ENCODE data around the gene STYXL2.

STYXL2 gene

DNA sequence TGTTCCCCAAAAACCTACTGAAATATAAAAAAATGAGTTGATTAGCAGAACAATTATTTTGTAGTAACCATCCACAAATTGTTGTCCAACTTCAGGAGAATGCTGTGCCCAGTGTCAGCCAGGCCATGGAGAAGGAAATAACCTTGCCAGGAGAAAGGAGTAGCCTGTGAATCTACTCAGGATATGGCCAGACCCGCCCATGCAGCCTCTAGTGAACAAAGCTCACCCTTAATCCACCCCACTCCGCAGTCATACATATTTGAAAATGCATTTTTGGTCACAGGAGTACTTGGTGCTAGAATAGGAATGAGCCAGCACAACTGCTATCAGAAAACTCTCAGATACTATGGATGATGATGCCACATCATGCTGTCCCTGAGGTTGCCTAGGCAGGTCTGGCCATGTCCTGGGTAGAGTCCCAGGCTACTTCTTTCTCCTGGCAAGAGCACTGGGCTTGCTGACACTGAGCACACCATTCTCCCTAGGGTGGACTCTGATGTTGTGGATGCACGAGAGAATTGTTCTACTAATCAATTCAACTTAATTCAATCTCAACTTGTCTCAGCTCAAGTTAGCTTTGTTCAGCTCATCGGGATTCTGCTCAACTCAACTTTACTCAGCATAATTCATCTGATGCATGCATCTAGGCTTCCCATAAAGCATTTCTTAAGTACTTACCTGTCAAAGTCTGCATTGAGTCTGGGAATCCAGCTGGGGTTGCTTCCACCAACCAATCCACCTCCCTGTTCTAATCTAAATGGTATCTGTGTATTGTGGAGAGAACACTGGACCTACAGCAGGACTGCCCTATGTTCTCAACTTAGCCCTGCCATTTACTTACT is 18.2 kb downstream of the STYXL2 start:
- H3K4me3 ChIP-seq (replicated peaks; ENCODE audit: low read depth, low read length): no peak overlapping the region
- TF ChIP-seq CTCF (IDR thresholded peaks at IDR 0.05; ENCODE audit: low read depth, low read length, missing control alignments): no peak
- no peak for DNase-seq (ENCODE audit: extremely low read depth, low read depth)

DNA sequence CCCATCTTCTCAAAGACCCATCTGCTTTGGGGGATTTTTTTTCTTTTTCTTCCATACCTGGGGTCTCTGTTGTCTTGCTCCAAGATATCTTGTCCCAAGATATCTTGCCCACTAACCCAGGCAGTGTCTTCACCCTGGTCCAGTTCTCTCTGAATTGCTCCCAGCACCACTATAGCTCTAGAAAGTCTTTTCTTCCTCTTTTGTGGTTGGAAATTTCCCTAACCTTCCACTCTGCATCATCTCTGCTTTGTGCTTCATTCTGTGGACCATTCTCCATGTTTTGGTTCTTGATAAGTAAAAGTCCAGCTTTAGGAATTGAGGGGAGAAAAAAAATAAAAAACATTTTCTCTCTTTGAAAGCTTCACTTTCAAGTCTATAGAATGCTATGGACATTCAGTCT is 20.9 kb downstream of the STYXL2 start:
- DNase-seq (ENCODE audit: extremely low read depth, low read depth): no peak
- no peak overlapping the region for H3K4me3 ChIP-seq (replicated peaks; ENCODE audit: low read depth, low read length)
- TF ChIP-seq CTCF (IDR thresholded peaks at IDR 0.05; ENCODE audit: low read depth, low read length, missing control alignments): no peak

DNA sequence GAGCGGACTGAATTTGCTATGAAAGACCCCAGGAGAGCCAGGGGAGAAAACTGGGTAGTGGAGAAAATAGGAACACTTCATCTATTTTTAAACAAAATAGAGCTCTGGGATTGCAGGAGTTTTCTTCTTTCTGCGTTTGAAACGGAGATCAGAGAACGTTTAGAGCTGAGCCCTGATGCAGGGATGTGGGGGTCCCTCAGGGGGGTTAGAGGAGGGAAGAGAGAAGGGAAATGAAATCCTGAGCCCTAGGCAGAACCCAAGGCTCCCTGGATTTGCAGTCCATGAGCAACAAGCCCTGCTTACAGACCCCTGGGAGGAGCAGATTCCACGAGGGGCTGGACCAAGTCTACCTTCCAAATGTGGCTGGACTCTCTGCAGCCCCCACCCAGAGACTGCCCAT is 21.8 kb downstream of the STYXL2 start:
- H3K4me3 ChIP-seq (replicated peaks; ENCODE audit: low read depth, low read length): no peak overlapping the region
- DNase-seq (ENCODE audit: extremely low read depth, low read depth): no peak
- no peak for TF ChIP-seq CTCF (IDR thresholded peaks at IDR 0.05; ENCODE audit: low read depth, low read length, missing control alignments)

DNA sequence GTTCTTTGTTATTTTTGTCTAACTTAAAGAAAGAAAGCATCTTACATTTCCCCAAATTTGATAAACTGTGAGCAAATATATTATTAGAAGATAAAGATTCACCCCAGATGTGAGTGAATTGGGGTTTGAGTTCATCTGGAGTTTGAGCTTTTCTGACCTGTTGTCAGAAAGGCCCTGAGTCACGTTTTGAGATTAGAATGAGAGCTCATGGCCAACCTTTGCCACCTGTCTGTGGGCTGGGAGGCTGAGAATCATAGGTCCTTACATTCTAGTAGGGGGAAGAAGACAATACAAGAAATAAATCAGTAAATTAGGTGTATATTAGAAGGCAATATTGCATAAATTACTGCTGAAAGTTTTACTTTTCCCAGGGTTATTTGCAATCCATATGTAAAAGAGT is 22.3 kb downstream of the STYXL2 start:
- TF ChIP-seq CTCF (IDR thresholded peaks at IDR 0.05; ENCODE audit: low read depth, low read length, missing control alignments): no peak
- DNase-seq (ENCODE audit: extremely low read depth, low read depth): no peak
- no peak overlapping the region for H3K4me3 ChIP-seq (replicated peaks; ENCODE audit: low read depth, low read length)

- DNase-seq (ENCODE audit: extremely low read depth, low read depth): no peak
- TF ChIP-seq CTCF (IDR thresholded peaks at IDR 0.05; ENCODE audit: low read depth, low read length, missing control alignments): no peak
- no peak overlapping the region for H3K4me3 ChIP-seq (replicated peaks; ENCODE audit: low read depth, low read length)
These were observed 23.4 kb downstream of the STYXL2 start for GRCh38 chr1:167117225-167117624.

DNA sequence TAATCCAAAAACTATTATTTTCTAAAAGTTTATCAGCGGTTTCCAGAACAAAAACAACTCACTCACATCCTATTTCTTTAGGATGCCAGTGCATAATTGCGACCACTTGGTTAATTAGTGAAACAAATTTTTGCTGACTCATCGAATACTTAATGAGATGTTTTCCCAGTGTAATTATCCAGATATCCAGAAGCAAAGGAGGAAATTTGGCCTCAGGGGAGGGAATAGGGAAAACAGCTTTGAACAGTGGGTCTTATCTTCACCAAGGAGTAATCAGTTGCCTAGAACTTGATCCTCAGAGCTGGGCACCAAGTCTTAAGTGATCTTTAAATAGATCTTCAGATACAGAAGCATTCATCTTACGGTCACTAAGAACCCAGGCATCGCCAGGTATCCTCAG is 24.3 kb downstream of the STYXL2 start:
- no peak for DNase-seq (ENCODE audit: extremely low read depth, low read depth)
- TF ChIP-seq CTCF (IDR thresholded peaks at IDR 0.05; ENCODE audit: low read depth, low read length, missing control alignments): no peak

DNA sequence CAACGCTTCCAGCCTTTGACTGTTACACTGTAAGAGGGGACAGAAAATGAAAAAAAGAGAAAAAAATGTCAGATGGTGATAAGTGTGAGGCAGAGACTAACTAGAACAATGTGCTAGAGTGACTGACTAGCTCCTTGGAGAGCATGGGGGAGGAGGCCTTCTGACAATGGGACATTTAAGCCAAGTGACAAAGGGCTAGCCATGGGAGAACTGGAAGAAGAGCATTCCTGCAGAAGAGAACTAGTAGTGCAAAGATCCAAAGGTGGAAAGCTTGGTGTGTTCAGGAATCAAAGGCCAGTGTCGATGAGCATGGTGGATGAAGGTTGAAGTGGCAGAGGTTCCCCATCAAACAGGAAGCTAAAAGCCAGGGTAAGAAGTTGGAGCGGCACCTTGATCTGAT is 25.8 kb downstream of the STYXL2 start:
- DNase-seq (ENCODE audit: extremely low read depth, low read depth): no peak
- H3K4me3 ChIP-seq (replicated peaks; ENCODE audit: low read depth, low read length): no peak overlapping the region
- TF ChIP-seq CTCF (IDR thresholded peaks at IDR 0.05; ENCODE audit: low read depth, low read length, missing control alignments): no peak

More for the DNA sequence above, 24.3 kb downstream of the STYXL2 start:
- H3K4me3 ChIP-seq (replicated peaks; ENCODE audit: low read depth, low read length): no peak overlapping the region

All from HFF-Myc (cell line).